ENCODE results near the gene MYH15.
A peak's percentile ranks its signal among the peaks of the same experiment; 100 is the strongest.

The MYH15 gene

GRCh38 chr3:108469126-108469525, 41.3 kb downstream of the MYH15 start:
- DNase-seq, result no peak

GRCh38 chr3:108468577-108468976, 41.8 kb downstream of the MYH15 start:
- no peak for DNase-seq

GRCh38 chr3:108462899-108463298, 47.5 kb downstream of the MYH15 start:
- no peak for DNase-seq

- DNase-seq, result no peak
Observed at GRCh38 chr3:108461661-108462111, 48.7 kb downstream of the MYH15 start.

- DNase-seq, result no peak
Observed at GRCh38 chr3:108459225-108459624, 51.2 kb downstream of the MYH15 start.

- no peak for DNase-seq
Observed at GRCh38 chr3:108455212-108455705, 55.1 kb downstream of the MYH15 start.

GRCh38 chr3:108453565-108453964, 56.8 kb downstream of the MYH15 start:
- DNase-seq, result no peak

- no peak for DNase-seq
Observed at GRCh38 chr3:108450444-108450843, 60.0 kb downstream of the MYH15 start.

- DNase-seq, result no peak
Observed at GRCh38 chr3:108448593-108448992, 61.8 kb downstream of the MYH15 start.

- no peak for DNase-seq
Observed at GRCh38 chr3:108447096-108447847, 63.1 kb downstream of the MYH15 start.

- no peak for DNase-seq
Observed at GRCh38 chr3:108442281-108442680, 68.1 kb downstream of the MYH15 start.

- DNase-seq, result no peak
Observed at GRCh38 chr3:108441518-108441917, 68.9 kb downstream of the MYH15 start.

GRCh38 chr3:108441071-108441507, 69.3 kb downstream of the MYH15 start:
- DNase-seq, result no peak

GRCh38 chr3:108438542-108438941, 71.9 kb downstream of the MYH15 start:
- DNase-seq, result no peak

- DNase-seq, result no peak
Observed at GRCh38 chr3:108437439-108437838, 73.0 kb downstream of the MYH15 start.

- DNase-seq, result no peak
Observed at GRCh38 chr3:108433928-108434327, 76.5 kb downstream of the MYH15 start.

GRCh38 chr3:108432431-108432830, 78.0 kb downstream of the MYH15 start:
- no peak for DNase-seq

GRCh38 chr3:108430540-108430939, 79.9 kb downstream of the MYH15 start:
- DNase-seq, result no peak

- no peak for DNase-seq
Observed at GRCh38 chr3:108428586-108428985, 81.8 kb downstream of the MYH15 start.

GRCh38 chr3:108420926-108421325, 89.5 kb downstream of the MYH15 start:
- no peak for DNase-seq

GRCh38 chr3:108416111-108416869, 94.1 kb downstream of the MYH15 start:
- DNase-seq, result no peak

GRCh38 chr3:108415661-108416060, 94.7 kb downstream of the MYH15 start:
- peak; percentile 48 for DNase-seq

GRCh38 chr3:108414007-108414406, 96.4 kb downstream of the MYH15 start:
- no peak for DNase-seq
